Cardiac fibroblast (primary cell): ENCODE data around the gene ELOVL5.

Source experiments
- DNase-seq, 2 donors: peaks; one replicate each; pipeline versions ENCODE4 v3.0.0 to v3.0.0-alpha.2; 2010; ENCODE audit warnings: low read depth in 2 of 2
- H3K4me3 ChIP-seq, 2 donors: replicated peaks in 1 of 2; 1 replicate in 1 of 2; 2 replicates in 1 of 2; pipeline ENCODE4 v1.5.1; 2011; ENCODE audit warnings: low read depth in 2 of 2, low read length in 2 of 2, mild to moderate bottlenecking in 2 of 2, moderate library complexity in 1 of 2
- TF ChIP-seq, protein P1 (sequence below): IDR thresholded peaks from one replicate; pipeline ENCODE4 v1.5.1; 2011; ENCODE audit warnings: low read depth, mild to moderate bottlenecking, low read length, inconsistent platforms

The ELOVL5 gene

GRCh38 chr6:53246924-53247323 is 101.8 kb downstream of the ELOVL5 start:
- H3K4me3 ChIP-seq = no peak overlapping the region
- TF ChIP-seq, protein P1, sequence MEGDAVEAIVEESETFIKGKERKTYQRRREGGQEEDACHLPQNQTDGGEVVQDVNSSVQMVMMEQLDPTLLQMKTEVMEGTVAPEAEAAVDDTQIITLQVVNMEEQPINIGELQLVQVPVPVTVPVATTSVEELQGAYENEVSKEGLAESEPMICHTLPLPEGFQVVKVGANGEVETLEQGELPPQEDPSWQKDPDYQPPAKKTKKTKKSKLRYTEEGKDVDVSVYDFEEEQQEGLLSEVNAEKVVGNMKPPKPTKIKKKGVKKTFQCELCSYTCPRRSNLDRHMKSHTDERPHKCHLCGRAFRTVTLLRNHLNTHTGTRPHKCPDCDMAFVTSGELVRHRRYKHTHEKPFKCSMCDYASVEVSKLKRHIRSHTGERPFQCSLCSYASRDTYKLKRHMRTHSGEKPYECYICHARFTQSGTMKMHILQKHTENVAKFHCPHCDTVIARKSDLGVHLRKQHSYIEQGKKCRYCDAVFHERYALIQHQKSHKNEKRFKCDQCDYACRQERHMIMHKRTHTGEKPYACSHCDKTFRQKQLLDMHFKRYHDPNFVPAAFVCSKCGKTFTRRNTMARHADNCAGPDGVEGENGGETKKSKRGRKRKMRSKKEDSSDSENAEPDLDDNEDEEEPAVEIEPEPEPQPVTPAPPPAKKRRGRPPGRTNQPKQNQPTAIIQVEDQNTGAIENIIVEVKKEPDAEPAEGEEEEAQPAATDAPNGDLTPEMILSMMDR = no peak
- no peak for DNase-seq

DNA sequence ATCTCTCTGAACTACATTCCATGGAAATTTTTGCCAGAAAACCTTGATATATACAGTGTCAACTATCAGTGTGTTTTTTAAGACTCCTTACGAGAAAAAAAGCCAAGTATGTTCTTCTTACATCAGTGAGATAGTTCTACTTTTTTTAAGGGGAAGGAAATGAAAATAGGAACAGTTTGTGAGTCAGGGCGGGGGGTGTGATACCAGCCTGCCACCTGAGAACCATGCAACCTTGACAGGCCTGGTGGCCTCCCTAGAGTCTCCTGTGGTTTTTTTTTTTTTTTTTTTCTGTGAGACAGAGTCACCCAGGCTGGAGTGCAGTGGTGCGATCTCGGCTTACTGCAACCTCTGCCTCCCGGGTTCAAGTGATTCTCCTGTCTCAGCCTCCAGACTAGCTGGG is 103.8 kb downstream of the ELOVL5 start:
- no peak for DNase-seq

DNA sequence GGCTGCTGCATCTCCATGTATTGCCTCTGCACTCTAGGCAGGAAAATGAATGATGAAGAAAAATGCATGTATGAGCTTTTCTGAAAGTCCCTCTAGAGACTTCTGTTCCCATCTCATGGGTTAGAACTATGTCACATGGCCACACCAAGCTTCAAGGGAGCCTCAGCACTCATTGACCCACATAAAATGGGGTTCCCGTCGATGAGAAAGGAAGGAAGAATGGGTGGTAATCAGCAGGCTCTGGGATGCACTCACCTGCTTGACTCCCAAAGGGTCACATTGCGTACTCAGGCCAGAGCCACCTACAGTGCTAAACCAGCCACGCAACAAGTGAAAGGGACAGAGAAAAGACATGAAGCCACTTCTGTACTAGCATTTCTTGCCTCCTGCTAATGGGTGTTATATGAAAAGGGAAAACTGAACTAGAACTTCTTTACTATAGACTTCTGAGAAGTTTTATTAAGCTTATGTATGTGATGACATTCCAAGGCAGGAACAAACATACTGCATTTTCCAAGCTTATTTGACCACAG is 104.3 kb downstream of the ELOVL5 start:
- TF ChIP-seq, protein P1 = no peak
- H3K4me3 ChIP-seq = no peak overlapping the region
- DNase-seq = no peak

More for the DNA sequence above, 103.8 kb downstream of the ELOVL5 start:
- H3K4me3 ChIP-seq = no peak overlapping the region
- TF ChIP-seq, protein P1 = no peak

DNA sequence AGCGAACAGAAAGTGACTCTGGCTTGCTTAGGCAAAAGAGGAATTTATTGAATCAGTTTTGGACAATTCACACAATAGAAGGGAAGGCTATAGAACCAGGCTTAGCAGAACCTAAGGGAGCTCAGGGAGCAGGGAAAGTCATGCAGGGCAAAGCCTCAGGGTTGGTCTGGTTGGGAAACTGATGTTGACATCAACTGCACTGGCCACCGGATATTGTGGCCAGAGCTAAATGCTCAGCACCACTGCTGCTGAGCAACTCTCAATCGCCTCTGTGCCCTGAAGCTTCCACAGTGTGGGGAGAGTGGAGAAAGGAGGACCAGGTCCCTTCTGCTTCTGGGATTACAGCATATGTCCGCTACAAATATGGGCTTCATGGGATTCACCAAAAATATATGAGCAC is 106.8 kb downstream of the ELOVL5 start:
- TF ChIP-seq, protein P1 = no peak
- DNase-seq = no peak
- no peak overlapping the region for H3K4me3 ChIP-seq

- no peak for DNase-seq
- TF ChIP-seq, protein P1 = no peak
- H3K4me3 ChIP-seq = no peak overlapping the region
Measured at GRCh38 chr6:53240761-53241160, 108.0 kb downstream of the ELOVL5 start.

DNA sequence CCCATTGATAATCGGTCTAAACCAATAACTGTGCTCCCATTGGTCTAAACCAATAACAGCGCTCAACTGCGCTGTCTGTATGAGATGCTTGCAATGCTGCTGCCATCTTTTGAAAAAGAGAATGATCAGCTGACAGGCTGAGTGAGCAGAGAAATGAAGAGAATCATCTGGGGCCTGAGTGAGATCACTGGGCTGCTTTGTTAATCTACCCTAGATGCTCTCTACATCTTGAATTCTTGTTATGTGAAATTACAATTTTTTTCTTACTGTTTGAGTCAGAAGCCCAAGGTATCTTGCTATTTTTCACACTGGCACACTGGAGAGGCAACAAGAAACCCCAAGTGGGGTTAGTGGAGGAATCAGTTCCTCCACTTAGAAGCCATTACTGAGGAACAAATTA is 108.6 kb downstream of the ELOVL5 start:
- no peak overlapping the region for H3K4me3 ChIP-seq
- TF ChIP-seq, protein P1 = no peak
- no peak for DNase-seq

DNA sequence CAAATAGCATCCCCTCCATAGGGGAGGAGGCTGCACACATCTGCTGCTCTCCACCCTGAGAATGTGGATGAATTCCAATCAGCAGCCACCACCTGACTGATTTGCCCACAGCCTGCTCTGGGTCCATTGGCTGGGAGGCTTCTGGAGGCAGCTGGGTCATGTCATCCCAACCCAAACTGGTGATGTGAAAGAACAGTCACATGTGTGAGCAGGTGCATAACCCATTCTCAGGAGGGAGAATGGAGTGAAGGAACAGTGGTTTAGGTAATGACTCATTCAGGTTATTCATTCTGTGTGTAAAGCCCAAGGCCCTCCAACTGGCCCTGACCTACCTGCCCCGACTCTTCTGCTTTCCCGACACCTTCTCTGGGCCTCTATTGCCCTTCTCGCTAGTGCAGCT is 109.2 kb downstream of the ELOVL5 start:
- no peak overlapping the region for H3K4me3 ChIP-seq
- TF ChIP-seq, protein P1 = no peak
- DNase-seq = no peak
